Osteoblast (primary cell): ENCODE results near the gene F2R. TPM values are rescaled to one million over a fixed set of nuclear protein-coding genes. Genes with fewer than 3 reads are reported as not detected.
A peak's percentile ranks its signal among the peaks of the same experiment; 100 is the strongest.
"Not testable (repeated sequence)": the region's sequence is repeated elsewhere in the genome, so short reads cannot be mapped to it uniquely, and the experiment has no call there.

Experiments used
- DNase-seq: peaks from one replicate; pipeline ENCODE4 v3.0.0; 2011; ENCODE audit warnings: low spot score, mixed read lengths; ENCODE audit not compliant: insufficient read length; ENCODE audit errors: missing footprints
- H2AFZ ChIP-seq: 2 replicates; pipeline ENCODE4 v1.6.0; 2011; ENCODE audit warnings: mild to moderate bottlenecking, low read length
- H3K27ac ChIP-seq: 2 replicates; pipeline ENCODE4 v1.5.1; 2011; ENCODE audit warnings: mild to moderate bottlenecking, low read depth, low read length, moderate library complexity
- H3K27me3 ChIP-seq: 2 replicates; pipeline ENCODE4 v1.6.0; 2012; ENCODE audit warnings: mild to moderate bottlenecking, control low read depth, inconsistent platforms, low read length, moderate library complexity; ENCODE audit not compliant: insufficient read depth
- H3K36me3 ChIP-seq: 2 replicates; pipeline ENCODE4 v1.5.1; 2011; ENCODE audit warnings: mild to moderate bottlenecking, low read length, control low read depth, moderate library complexity; ENCODE audit not compliant: insufficient read depth
- H3K4me1 ChIP-seq: 2 replicates; pipeline ENCODE4 v1.5.1; 2011; ENCODE audit warnings: mild to moderate bottlenecking, low read length, control low read depth, moderate library complexity; ENCODE audit not compliant: insufficient read depth
- H3K4me2 ChIP-seq: 2 replicates; pipeline ENCODE4 v1.6.0; 2011; ENCODE audit warnings: mild to moderate bottlenecking, low read length; ENCODE audit not compliant: insufficient read depth
- H3K4me3 ChIP-seq: fragments of 200-600 bp; sonication (generic); 3 replicates; pipeline ENCODE4 v1.5.1; 2012; ENCODE audit warnings: mild to moderate bottlenecking, low read length, inconsistent platforms; ENCODE audit not compliant: insufficient read depth
- H3K79me2 ChIP-seq: 2 replicates; pipeline ENCODE4 v1.6.0; 2012; ENCODE audit warnings: mild to moderate bottlenecking, low read length, control low read depth, inconsistent platforms; ENCODE audit not compliant: insufficient read depth
- H3K9me3 ChIP-seq: 2 replicates; pipeline ENCODE4 v1.5.1; 2011; ENCODE audit warnings: low read depth, low read length, control low read depth
- H4K20me1 ChIP-seq: 2 replicates; pipeline ENCODE4 v1.6.0; 2012; ENCODE audit warnings: mild to moderate bottlenecking, low read length, control low read depth; ENCODE audit not compliant: insufficient read depth
- CTCF ChIP-seq: IDR thresholded peaks from 2 replicates; pipeline ENCODE4 v1.5.1; 2011; ENCODE audit warnings: mild to moderate bottlenecking, low read depth, low read length, moderate library complexity; ENCODE audit errors: extremely low read depth
- total RNA-seq: library from RNA; depleted of rRNA; stranded (reverse); fragments of >200 nt; gene quantifications from 2 replicates; pipeline ENCODE4 v1.2.3, GENCODE V29; 2012

Gene F2R
- total RNA-seq, 1 donor, result 38.7 TPM

DNA sequence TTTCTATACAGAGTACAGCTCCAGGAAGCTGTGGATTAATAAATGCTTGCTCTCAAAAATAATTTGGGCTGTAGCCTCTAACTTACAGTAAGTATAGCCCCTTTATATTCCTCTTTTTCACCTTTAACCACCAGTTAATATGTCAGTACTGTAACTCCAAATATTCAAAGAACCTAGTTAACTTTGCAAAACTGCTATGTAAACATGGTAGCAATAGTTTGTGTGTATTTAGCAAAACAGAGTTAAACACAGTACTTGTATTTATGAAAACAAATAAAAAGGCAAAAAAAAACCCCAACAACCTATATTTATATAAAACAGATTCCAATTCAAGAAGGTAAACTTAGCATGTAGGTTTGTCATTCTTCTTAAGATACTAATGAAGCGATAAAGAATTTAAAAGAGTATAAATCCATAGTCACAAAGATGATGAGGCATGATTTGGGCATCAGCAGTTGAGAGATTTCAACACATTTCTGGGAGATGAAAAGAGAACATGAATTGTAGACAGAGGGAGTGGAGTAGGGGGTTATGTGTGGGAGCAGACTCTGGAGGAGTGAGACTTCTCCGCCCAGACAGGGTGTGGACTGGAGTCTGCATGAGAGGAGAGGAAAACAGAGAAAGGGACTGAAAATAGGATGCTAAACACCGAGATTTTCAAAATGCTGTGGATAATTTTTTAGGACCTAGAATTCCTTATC is 55.9 kb downstream of the F2R start:
- Histone ChIP-seq H3K27ac (no peak overlapping the region), H3K4me3 (no peak overlapping the region), H3K4me1 (peaks cover 11% of the 10 kb centered on the region), H2AFZ (peak overlapping the region; percentile 1), H3K79me2 (no peaks in the 10 kb centered on the region), H3K4me2 (peak overlapping the region; percentile 3), H4K20me1 (no peaks in the 10 kb centered on the region), H3K36me3 (no peaks in the 10 kb centered on the region), H3K27me3 (no peaks in the 10 kb centered on the region), H3K9me3 (no peaks in the 10 kb centered on the region)
- no peak for TF ChIP-seq CTCF
- no peak for DNase-seq

- no peak for TF ChIP-seq CTCF
- no peak overlapping the region for H2AFZ ChIP-seq
- H3K4me2 ChIP-seq, result no peak overlapping the region
- H4K20me1 ChIP-seq, result no peaks in the 10 kb centered on the region
- no peak overlapping the region for H3K4me3 ChIP-seq
- no peaks in the 10 kb centered on the region for H3K79me2 ChIP-seq
- no peaks in the 10 kb centered on the region for H3K27me3 ChIP-seq
- DNase-seq, result no peak
- H3K9me3 ChIP-seq, result no peaks in the 10 kb centered on the region
- H3K27ac ChIP-seq, result no peak overlapping the region
- peaks cover 11% of the 10 kb centered on the region for H3K4me1 ChIP-seq
- H3K36me3 ChIP-seq, result no peaks in the 10 kb centered on the region
These were observed 60.0 kb downstream of the F2R start for GRCh38 chr5:76775921-76776320.

GRCh38 chr5:76776391-76776790 is 60.5 kb downstream of the F2R start:
- no peaks in the 10 kb centered on the region for H3K9me3 ChIP-seq

DNA sequence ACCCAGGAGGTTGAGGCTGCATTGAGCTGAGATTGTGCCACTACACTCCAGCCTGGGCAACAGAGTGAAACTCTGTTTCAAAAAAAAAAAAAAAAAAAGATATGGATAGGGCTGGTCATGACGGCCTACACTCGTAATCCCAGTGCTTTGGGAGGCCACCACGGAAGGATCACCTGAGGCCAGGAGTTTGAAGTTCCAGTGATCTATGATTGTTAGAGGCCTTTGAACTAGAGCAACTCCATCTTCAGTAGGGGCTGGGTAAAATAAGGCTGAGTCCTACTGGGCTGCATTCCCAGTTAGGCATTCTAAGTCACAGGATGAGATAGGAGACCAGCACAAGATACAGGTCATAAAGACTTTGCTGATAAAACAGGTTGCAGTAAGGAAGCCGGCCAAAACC is 64.7 kb downstream of the F2R start:
- H3K9me3 ChIP-seq, H3K27me3 ChIP-seq, DNase-seq, H3K4me3 ChIP-seq, H2AFZ ChIP-seq, H3K36me3 ChIP-seq, H3K4me1 ChIP-seq, H3K79me2 ChIP-seq, H3K27ac ChIP-seq, H3K4me2 ChIP-seq, H4K20me1 ChIP-seq: not testable (repeated sequence)

More at GRCh38 chr5:76776391-76776790, 60.5 kb downstream of the F2R start:
- Histone ChIP-seq H3K79me2 (no peaks in the 10 kb centered on the region), H3K27me3 (no peaks in the 10 kb centered on the region), H3K4me2 (no peak overlapping the region), H4K20me1 (no peaks in the 10 kb centered on the region), H2AFZ (no peak overlapping the region), H3K4me1 (peaks cover 11% of the 10 kb centered on the region), H3K36me3 (no peaks in the 10 kb centered on the region), H3K4me3 (no peak overlapping the region), H3K27ac (no peak overlapping the region)
- TF ChIP-seq CTCF, result no peak
- no peak for DNase-seq
